ENCODE data around the gene CNTNAP2.

CNTNAP2 gene

DNA sequence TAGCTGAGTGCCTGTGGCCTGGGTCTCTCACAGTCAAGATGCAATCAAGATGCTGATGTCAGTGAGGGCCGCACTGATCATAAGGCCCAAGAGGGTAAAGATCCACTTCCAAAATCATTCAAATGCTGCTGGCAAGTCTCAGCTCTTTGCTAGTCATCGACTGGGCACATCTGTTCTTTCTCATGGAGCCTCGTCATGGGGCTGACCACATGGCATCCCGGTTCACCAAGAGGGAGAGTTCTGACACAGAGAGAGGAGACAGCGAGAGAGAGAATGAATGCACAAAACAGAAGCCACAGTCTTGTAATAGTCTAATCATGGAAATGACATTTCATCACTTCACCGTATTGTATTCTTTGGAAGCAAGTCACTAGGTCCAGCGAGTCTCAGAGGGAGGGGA, 1406.5 kb downstream of the CNTNAP2 start:
- in situ Hi-C loops (cut with HindIII; ENCODE audit: low sequenced_read_pairs): no loop called here

DNA sequence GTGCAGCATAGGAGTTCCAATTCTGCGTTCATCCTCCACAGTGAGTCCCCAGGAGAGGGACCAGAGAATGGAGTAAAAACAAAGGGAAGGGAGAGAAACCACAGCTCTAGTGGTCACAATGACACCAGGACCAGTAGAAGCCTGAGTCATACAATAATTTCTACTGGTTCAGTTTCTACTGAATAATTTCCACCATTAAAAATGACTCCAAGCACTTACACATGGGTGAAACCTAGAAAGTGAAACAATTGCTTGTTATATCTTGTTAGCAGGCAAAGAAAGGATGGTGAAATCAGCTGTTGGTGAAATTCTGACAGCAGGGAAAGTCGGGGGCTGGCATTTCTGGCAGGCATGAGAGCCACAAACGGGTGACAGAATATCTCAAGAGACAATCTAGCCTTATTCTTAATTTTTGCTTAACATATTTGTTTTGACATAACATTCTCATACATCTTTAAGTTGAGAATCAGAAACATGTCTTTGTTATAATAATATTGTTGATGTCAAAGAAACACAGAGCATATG, 1408.2 kb downstream of the CNTNAP2 start:
- in situ Hi-C loops (cut with HindIII; ENCODE audit: low sequenced_read_pairs): no loop called here

DNA sequence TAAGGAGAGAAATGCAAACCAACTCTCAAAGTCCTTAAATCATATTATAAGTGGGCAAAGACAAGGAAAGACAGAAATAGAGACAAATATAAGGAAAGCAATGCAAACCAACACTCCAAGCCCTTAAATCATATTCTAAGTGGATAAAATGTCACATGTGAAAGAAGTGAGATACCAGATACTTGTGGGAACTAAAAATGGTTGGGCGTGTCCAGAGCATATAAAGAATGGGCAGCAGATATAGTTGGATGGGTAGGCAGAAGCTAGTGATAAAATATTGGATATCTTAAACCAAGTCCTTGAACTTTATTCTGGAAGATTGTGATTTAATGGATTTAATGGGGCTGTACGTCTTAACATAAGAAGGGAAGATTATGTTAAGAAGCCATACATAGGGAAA, 1408.7 kb downstream of the CNTNAP2 start:
- in situ Hi-C loops (cut with HindIII; ENCODE audit: low sequenced_read_pairs): no loop called here

DNA sequence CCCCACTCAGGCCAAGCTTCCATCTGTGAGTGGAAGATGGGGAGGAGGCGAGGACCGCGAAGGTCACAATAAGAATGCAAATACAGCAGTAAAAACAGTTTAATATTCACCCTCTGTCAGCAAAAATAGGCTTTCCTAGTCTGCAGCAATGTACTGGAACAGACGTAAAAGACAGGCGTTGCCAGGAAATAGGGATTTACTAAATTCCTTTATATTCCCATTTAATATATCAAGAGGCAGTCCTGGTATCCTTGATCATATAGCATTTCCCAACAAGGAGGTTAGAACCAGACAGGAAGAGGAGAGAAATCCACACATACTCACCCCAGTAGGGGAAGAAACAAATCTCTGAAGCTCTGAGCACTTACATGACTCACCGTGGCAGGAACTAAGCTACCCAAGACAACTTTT, 1419.1 kb downstream of the CNTNAP2 start:
- in situ Hi-C loops (cut with HindIII; ENCODE audit: low sequenced_read_pairs): no loop called here

- in situ Hi-C loops (cut with HindIII; ENCODE audit: low sequenced_read_pairs): no loop called here
Observed at GRCh38 chr7:147539685-147540084, 1423.1 kb downstream of the CNTNAP2 start.

GRCh38 chr7:147540743-147541142, 1424.1 kb downstream of the CNTNAP2 start:
- in situ Hi-C loops (cut with HindIII; ENCODE audit: low sequenced_read_pairs): no loop called here

DNA sequence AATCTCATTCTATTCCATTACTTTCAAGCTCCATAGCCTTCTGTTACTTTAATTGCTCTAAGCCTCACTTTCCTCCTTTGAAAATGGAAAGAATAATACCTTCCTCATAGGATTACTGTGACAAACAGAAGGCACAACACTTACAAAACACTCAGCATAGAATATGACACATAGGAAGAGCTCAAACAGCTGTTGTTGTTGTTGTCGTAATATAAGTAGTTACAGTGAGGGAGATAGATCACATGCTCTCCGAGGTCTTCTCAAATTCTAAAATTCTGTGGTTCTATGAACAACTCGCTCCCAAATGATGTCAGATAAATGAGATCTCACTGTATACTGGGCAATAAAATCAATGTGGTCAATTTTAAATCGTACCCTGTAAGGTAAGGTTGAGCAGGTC, 1424.7 kb downstream of the CNTNAP2 start:
- in situ Hi-C loops (cut with HindIII; ENCODE audit: low sequenced_read_pairs): no loop called here

DNA sequence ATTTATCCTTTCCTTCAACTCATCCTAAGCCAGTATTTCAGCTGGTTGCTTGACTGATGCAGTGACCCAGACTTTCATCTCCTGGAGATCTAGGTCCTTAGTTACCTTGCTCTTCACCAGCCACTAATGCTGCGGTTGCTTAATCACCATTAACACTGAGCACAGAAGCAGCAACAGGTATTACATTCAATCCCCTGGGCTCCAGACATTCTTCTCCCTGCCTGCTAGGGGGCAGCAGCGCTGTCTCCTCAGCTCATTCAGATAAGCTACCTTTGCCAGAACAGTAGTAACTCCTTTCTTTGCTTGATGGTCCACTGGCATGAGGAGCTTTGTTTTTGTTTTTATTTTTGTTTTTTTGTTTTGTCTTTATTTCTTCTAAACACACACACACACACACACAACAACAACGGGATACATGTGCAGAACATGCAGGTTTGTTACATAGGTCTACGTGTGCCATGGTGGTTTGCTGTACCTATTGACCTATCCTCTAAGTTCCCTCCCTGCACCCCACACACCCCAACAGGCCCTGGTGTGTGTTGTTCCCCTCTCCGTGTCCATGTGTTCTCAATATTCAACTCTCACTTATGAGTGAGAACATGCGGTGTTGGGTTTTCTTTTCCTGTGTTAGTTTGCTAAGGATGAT, 1430.8 kb downstream of the CNTNAP2 start:
- in situ Hi-C loops (cut with HindIII; ENCODE audit: low sequenced_read_pairs): no loop called here

- in situ Hi-C loops (cut with HindIII; ENCODE audit: low sequenced_read_pairs): no loop called here
Observed at GRCh38 chr7:147556317-147556716, 1439.7 kb downstream of the CNTNAP2 start.

GRCh38 chr7:147563669-147564068, 1447.1 kb downstream of the CNTNAP2 start:
- in situ Hi-C loops (cut with HindIII; ENCODE audit: low sequenced_read_pairs): no loop called here

- in situ Hi-C loops (cut with HindIII; ENCODE audit: low sequenced_read_pairs): no loop called here
Observed at GRCh38 chr7:147564786-147565476, 1448.3 kb downstream of the CNTNAP2 start.

GRCh38 chr7:147567043-147567442, 1450.4 kb downstream of the CNTNAP2 start:
- in situ Hi-C loops (cut with HindIII; ENCODE audit: low sequenced_read_pairs): no loop called here

- in situ Hi-C loops (cut with HindIII; ENCODE audit: low sequenced_read_pairs): no loop called here
Observed at GRCh38 chr7:147569116-147569913, 1452.7 kb downstream of the CNTNAP2 start.

DNA sequence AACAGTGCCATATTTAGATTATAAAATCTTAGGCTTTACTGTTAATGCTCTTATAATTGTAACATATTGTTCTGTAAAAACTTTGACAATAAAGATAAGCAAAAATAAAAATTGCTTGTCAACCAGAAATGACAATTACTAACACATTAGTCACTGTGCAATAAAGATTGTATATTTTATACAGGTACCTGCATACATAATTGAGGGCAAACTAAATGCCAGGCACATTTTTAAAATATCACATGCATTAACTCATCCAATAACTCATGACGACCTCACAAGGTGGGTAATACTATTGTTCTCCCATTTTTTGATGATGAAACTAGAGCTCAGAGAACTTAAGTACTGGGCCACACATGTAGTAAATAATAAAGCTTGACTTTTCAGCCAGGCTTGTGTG, 1453.8 kb downstream of the CNTNAP2 start:
- in situ Hi-C loops (cut with HindIII; ENCODE audit: low sequenced_read_pairs): no loop called here

DNA sequence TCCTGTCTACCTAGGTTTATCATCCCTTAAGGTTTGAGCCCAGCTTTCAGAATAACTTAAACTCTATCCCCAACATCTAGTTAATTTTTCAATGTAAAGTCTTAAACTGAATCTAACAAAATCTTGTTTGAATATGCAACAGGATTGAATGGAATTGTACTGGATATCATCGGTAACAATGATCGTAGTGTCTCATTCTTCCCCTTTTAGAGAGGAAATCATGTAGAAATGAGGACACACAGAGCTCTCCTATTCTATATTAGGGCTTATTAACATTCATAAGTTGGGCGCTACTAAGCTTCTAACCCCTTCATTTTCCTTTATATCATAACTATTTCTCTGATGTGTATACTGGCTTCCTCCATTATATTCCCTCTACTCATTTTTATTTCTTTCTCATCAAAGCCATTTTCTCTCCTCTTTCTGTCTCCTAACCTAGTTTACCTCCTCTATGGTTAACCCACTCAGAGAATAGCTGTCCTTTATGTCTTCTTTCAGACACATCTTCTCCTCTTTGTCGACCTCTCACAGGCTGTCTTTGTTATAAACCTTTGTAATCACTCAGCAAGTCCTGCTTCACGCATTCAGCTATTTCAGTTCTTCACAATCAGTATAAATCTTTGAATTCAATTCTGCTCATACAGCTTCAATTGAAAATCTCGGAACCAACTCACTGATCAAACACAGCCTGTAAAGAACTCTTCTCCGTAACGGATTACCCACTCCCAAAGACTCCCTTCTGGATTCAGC, 1455.0 kb downstream of the CNTNAP2 start:
- in situ Hi-C loops (cut with HindIII; ENCODE audit: low sequenced_read_pairs): no loop called here

- in situ Hi-C loops (cut with HindIII; ENCODE audit: low sequenced_read_pairs): no loop called here
Observed at GRCh38 chr7:147578196-147578595, 1461.6 kb downstream of the CNTNAP2 start.

GRCh38 chr7:147579148-147579547, 1462.5 kb downstream of the CNTNAP2 start:
- in situ Hi-C loops (cut with HindIII; ENCODE audit: low sequenced_read_pairs): no loop called here

DNA sequence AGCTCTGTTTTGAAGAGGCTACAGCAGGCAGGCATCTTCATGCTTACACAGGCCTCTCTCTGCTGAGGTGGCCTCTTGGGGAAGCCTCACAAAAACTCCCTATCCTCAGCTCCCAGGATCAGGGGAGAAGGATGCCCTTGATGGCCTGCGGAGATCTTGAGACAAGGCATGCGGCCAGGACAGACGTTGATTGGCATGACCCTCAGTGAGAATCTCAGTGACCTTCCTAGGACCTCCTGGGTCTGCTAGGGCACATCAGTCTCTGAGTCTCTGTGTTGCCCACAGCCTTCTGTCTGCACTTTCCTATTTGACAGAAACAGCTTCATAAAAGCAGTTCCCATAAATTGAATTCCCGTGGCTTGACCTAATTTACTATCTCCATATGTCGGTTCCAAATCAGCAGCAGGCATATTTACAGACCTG, 1468.2 kb downstream of the CNTNAP2 start:
- in situ Hi-C loops (cut with HindIII; ENCODE audit: low sequenced_read_pairs): no loop called here

GRCh38 chr7:147586110-147586509, 1469.5 kb downstream of the CNTNAP2 start:
- in situ Hi-C loops (cut with HindIII; ENCODE audit: low sequenced_read_pairs): no loop called here

DNA sequence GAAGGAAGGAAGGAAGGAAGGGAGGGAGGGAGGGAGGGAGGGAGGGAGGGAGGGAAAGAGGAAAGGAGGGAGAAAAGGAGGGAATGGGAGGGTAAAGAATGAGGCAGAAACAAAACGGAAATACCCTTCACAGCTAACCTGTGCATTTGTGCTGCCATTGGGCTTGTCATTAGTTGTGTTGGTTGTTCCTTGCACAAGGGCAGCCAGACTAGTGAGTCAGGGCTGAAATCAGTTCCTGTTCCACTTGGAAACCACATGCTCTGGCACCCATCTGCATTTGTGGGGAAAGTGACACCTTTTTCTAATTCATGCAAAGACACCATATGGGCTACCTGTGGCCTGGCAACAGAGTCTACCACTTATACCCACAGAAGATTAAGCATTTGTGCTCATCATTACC, 1469.9 kb downstream of the CNTNAP2 start:
- in situ Hi-C loops (cut with HindIII; ENCODE audit: low sequenced_read_pairs): no loop called here
